Smooth muscle cell (in vitro differentiated cells): ENCODE data around the gene BCAR3. TPM values are rescaled to one million over a fixed set of nuclear protein-coding genes. Genes with fewer than 3 reads are reported as not detected.

Experiments
- DNase-seq: peaks from one replicate; lab custom pipeline; 2025; ENCODE audit not compliant: unreplicated experiment; lab: John Stamatoyannopoulos, UW
- H2AFZ ChIP-seq: fragments of 200-600 bp; sonication (generic); 2 replicates; pipeline ENCODE4 v1.6.0; 2016; ENCODE audit warnings: antibody characterized with exemption, low read depth, mild to moderate bottlenecking
- H3F3A ChIP-seq: fragments of 200-600 bp; sonication (generic); 2 replicates; pipeline ENCODE4 v1.6.0; 2017; ENCODE audit warnings: antibody characterized with exemption, low read depth
- H3K27ac ChIP-seq: fragments of 200-600 bp; sonication (generic); 2 replicates; pipeline ENCODE4 v1.5.1; 2016; ENCODE audit warnings: low read depth, mild to moderate bottlenecking
- H3K27me3 ChIP-seq: fragments of 200-600 bp; sonication (generic); 2 replicates; pipeline ENCODE4 v1.6.1; 2016; ENCODE audit warnings: low read depth, mild to moderate bottlenecking
- H3K36me3 ChIP-seq: fragments of 200-600 bp; sonication (generic); 2 replicates; pipeline ENCODE4 v1.5.1; 2016; ENCODE audit warnings: low read depth
- H3K4me1 ChIP-seq: fragments of 200-600 bp; sonication (generic); 2 replicates; pipeline ENCODE4 v1.5.1; 2016; ENCODE audit warnings: low read depth
- H3K4me2 ChIP-seq: fragments of 200-600 bp; sonication (generic); 2 replicates; pipeline ENCODE4 v1.6.0; 2016; ENCODE audit warnings: mild to moderate bottlenecking
- H3K4me3 ChIP-seq: fragments of 200-600 bp; sonication (generic); 2 replicates; pipeline ENCODE4 v1.5.1; 2016; ENCODE audit warnings: mild to moderate bottlenecking
- H3K79me2 ChIP-seq: fragments of 200-600 bp; sonication (generic); 2 replicates; pipeline ENCODE4 v1.6.0; 2016; ENCODE audit warnings: low read depth, mild to moderate bottlenecking
- H3K9ac ChIP-seq: fragments of 200-600 bp; sonication (generic); 2 replicates; pipeline ENCODE4 v1.6.0; 2016; ENCODE audit warnings: low read depth
- H3K9me3 ChIP-seq: fragments of 200-600 bp; sonication (generic); replicated peaks from 2 replicates; pipeline ENCODE4 v1.5.1; 2016; ENCODE audit warnings: low read depth
- H4K20me1 ChIP-seq: fragments of 200-600 bp; sonication (generic); 2 replicates; pipeline ENCODE4 v1.6.0; 2016; ENCODE audit warnings: low read depth
- WGBS: methylation state at CpG from one replicate; pipeline ENCODE4 v1.1.7; 2016; ENCODE audit warnings: low lambda C conversion rate; 5-methylcytosine and 5-hydroxymethylcytosine counted together
- polyA plus RNA-seq: library from polyadenylated mRNA; unstranded; fragments of >200 nt; fragmentation: Nextera tagmentation; extraction: Ambion mirVana; gene quantifications from 2 replicates; pipeline ENCODE4 v1.2.1, GENCODE V29; 2016
- total RNA-seq: library from RNA; depleted of rRNA; stranded (reverse); fragments of >200 nt; gene quantifications from 2 replicates; pipeline ENCODE4 v1.2.3, GENCODE V29; 2014
- TF ChIP-seq, protein P1 (sequence below): fragments of 200-600 bp; sonication (generic); IDR thresholded peaks from 2 replicates; pipeline ENCODE4 v1.5.1; 2017; ENCODE audit warnings: borderline replicate concordance, mild to moderate bottlenecking, antibody characterized with exemption; ENCODE audit not compliant: insufficient read depth, poor library complexity, severe bottlenecking

BCAR3 gene
- total and polyA plus RNA-seq, 2 experiments from 2014 or later = 21.4 to 24.9 TPM

DNA sequence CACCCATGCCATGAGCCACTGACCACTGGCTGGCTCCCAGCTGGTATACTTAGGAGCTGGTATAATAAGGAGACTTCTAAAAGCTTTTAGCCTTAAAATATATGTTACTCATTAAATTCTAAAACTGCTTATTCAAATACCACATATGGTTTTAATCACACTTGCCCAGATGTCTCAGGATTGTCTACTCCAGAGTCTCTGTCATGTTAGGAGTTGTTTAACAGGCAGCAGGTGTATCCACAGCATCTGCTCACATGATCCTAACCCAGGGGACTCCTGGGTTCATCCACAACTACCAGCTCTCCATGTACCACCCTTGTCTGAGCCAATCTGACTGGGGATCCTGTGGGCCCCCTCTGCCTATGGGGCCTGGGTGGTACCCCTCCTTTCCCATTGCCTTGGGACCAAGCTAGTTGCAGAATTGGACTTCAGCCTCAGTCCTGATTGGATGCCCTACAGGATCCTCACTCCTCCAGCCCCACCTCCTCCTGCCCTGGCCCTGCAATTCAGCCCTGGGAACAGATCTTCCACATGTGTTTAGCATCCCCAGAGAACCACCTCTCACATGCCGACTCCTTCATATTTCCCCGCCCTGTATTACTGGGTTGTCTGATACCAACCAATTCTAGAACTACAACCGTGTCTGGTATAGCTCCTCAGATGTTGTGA, 61.3 kb downstream of the BCAR3 start:
- H3K4me1 ChIP-seq = peaks cover 27% of the 10 kb centered on the region
- H3K4me3 ChIP-seq = no peak overlapping the region
- H3K27me3 ChIP-seq = no peaks in the 10 kb centered on the region
- peaks cover 94% of the 10 kb centered on the region for H4K20me1 ChIP-seq
- TF ChIP-seq, protein P1, sequence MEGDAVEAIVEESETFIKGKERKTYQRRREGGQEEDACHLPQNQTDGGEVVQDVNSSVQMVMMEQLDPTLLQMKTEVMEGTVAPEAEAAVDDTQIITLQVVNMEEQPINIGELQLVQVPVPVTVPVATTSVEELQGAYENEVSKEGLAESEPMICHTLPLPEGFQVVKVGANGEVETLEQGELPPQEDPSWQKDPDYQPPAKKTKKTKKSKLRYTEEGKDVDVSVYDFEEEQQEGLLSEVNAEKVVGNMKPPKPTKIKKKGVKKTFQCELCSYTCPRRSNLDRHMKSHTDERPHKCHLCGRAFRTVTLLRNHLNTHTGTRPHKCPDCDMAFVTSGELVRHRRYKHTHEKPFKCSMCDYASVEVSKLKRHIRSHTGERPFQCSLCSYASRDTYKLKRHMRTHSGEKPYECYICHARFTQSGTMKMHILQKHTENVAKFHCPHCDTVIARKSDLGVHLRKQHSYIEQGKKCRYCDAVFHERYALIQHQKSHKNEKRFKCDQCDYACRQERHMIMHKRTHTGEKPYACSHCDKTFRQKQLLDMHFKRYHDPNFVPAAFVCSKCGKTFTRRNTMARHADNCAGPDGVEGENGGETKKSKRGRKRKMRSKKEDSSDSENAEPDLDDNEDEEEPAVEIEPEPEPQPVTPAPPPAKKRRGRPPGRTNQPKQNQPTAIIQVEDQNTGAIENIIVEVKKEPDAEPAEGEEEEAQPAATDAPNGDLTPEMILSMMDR = no peak
- H3K27ac ChIP-seq = no peak overlapping the region
- DNase-seq = no peak
- no peak overlapping the region for H3K9ac ChIP-seq
- H3K9me3 ChIP-seq = no peaks in the 10 kb centered on the region
- no peak overlapping the region for H2AFZ ChIP-seq
- no peak overlapping the region for H3K4me2 ChIP-seq
- WGBS = 96% methylated on average over 3 of the region's 3 CpGs
- no peaks in the 10 kb centered on the region for H3K36me3 ChIP-seq
- H3F3A ChIP-seq = peaks cover 23% of the 10 kb centered on the region
- peaks cover 73% of the 10 kb centered on the region for H3K79me2 ChIP-seq

DNA sequence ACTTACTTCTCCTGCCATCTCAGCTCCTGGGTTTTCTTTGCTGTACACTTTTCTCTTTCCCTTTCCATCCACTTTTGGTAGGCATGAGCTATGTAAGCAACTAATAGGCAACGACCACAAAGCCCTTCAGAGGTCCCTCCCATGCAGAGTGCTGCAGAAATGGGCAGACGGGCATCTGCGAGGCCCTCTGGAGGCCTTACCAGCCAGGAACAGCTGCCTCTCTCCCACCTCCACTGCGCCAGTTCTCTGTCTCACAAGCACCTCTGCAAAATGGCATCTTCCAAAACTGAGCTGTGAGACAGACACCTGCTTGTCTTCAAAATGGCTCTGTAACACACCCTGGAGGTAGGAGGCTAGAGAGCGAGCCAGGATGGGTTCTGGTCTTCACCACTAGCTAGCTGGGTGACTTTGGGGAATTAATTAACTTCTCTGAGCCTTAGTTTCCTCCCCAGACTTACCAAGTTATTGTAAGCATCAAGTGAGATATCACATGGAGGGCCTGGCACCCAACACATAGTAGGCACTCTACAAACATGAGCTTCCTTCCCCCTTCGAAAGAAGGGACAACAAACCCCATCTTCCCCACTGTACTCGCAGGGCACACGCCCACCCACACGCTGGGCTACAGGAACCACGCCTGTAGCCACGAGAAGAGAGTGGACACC, 62.0 kb downstream of the BCAR3 start:
- Histone ChIP-seq H2AFZ (no peak overlapping the region), H3K4me3 (no peak overlapping the region), H3K4me1 (peaks cover 28% of the 10 kb centered on the region), H3F3A (peaks cover 23% of the 10 kb centered on the region), H3K27ac (no peak overlapping the region), H3K9ac (no peak overlapping the region), H3K9me3 (no peaks in the 10 kb centered on the region), H3K79me2 (peaks cover 66% of the 10 kb centered on the region), H3K27me3 (no peaks in the 10 kb centered on the region), H4K20me1 (peaks cover 94% of the 10 kb centered on the region), H3K4me2 (no peak overlapping the region), H3K36me3 (no peaks in the 10 kb centered on the region)
- 94% methylated on average over 11 of the region's 11 CpGs for WGBS
- TF ChIP-seq, protein P1 = no peak
- no peak for DNase-seq

DNA sequence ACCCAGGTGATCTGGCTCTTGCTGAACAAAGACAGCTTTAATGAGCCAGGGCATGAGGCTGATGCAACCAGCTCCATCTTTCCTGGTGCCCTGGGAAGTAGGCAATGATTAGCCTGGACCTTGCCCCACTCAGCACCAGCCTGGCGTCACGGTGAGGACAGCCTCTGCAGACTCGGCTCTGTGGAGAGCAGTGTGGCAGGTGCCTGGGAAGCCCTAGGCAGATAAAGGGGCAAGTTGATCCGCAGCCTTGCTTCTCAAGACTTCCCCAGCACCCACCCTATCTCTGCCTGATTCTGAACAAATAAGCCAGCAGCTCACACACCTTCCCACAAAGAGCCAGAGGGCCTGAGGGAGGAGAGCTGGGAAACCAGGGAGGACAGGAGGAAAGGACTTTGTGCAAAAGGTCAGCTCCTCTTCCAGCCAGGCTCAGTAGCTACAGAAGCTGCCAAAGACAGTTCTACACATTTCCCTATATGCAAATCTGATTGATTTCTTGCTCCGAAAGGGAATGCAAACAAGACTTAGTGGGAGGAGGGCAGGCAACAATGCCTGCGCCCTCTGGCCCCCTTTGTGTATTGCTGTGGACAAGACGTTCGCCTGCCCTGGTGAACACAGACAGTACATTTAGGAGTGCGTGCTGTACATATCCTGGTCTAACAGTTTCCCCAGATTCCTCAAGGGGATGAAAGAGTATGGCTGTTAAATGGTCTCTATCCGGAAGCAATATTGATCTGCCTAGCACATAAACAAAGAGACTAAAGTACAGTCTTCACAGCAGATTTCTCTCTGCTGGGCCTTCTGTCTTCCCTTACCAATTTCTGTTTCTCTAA, 63.8 kb downstream of the BCAR3 start:
- no peak overlapping the region for H3K9ac ChIP-seq
- peaks cover 46% of the 10 kb centered on the region for H3K4me1 ChIP-seq
- peak overlapping the region; percentile 91 for H3K27ac ChIP-seq
- H2AFZ ChIP-seq = no peak overlapping the region
- no peaks in the 10 kb centered on the region for H3K36me3 ChIP-seq
- H3K27me3 ChIP-seq = no peaks in the 10 kb centered on the region
- H3K79me2 ChIP-seq = peaks cover 71% of the 10 kb centered on the region
- no peak for DNase-seq
- H3K9me3 ChIP-seq = no peaks in the 10 kb centered on the region
- H3F3A ChIP-seq = peaks cover 13% of the 10 kb centered on the region
- H3K4me3 ChIP-seq = no peak overlapping the region
- H4K20me1 ChIP-seq = peaks cover 94% of the 10 kb centered on the region
- TF ChIP-seq, protein P1 = no peak
- peak overlapping the region; percentile 30 for H3K4me2 ChIP-seq
- WGBS = 74% methylated on average over 10 of the region's 10 CpGs
